Keratinocyte (primary cell): Measurements from ENCODE around the gene ZNF689. TPM values are rescaled to one million over a fixed set of nuclear protein-coding genes. Genes with fewer than 3 reads are reported as not detected.
A peak's percentile ranks its signal among the peaks of the same experiment; 100 is the strongest.

Experiments
- DNase-seq: peaks from one replicate; pipeline ENCODE4 v3.0.0-alpha.2; 2011; ENCODE audit warnings: low read depth, missing footprints, low spot score
- FAIRE-seq: peaks from 2 replicates; lab custom pipeline; 2011; peaks lifted over from hg19 to GRCh38; lab: Jason Lieb, UNC
- H2AFZ ChIP-seq: 2 replicates; pipeline ENCODE4 v1.6.0; 2012; ENCODE audit warnings: low read length, control low read depth, inconsistent platforms; ENCODE audit not compliant: control insufficient read depth
- H3K27ac ChIP-seq: 2 replicates; pipeline ENCODE4 v1.5.1; 2011; ENCODE audit warnings: low read length; ENCODE audit not compliant: control insufficient read depth, insufficient read depth
- H3K27me3 ChIP-seq: 3 replicates; pipeline ENCODE4 v1.6.0; 2011; ENCODE audit warnings: low read length; ENCODE audit not compliant: control insufficient read depth, insufficient read depth; ENCODE audit errors: extremely low read depth
- H3K36me3 ChIP-seq, 2 experiments: 2 replicates in 1 of 2; 3 replicates in 1 of 2; pipeline ENCODE4 v1.5.1; 2011; ENCODE audit warnings: low read length in 2 of 2, mild to moderate bottlenecking in 1 of 2; ENCODE audit not compliant: control insufficient read depth in 2 of 2, insufficient read depth in 2 of 2; ENCODE audit errors: extremely low read depth in 1 of 2
- H3K4me1 ChIP-seq: 3 replicates; pipeline ENCODE4 v1.5.1; 2011; ENCODE audit warnings: low read length; ENCODE audit not compliant: control insufficient read depth, insufficient read depth; ENCODE audit errors: extremely low read depth
- H3K4me2 ChIP-seq: 3 replicates; pipeline ENCODE4 v1.6.0; 2011; ENCODE audit warnings: low read depth, low read length; ENCODE audit not compliant: control insufficient read depth, insufficient read depth; ENCODE audit errors: extremely low read depth
- H3K4me3 ChIP-seq, 3 experiments: fragments of 200-600 bp in 1 of 3; sonication (generic) in 1 of 3; 2 replicates in 2 of 3; 3 replicates in 1 of 3; pipeline ENCODE4 v1.5.1; 2011 to 2016; ENCODE audit warnings: low read length in 3 of 3, mild to moderate bottlenecking in 3 of 3, control low read depth in 2 of 3, inconsistent platforms in 1 of 3, low read depth in 1 of 3, mixed read lengths in 1 of 3, mixed run types in 1 of 3, moderate library complexity in 1 of 3; ENCODE audit not compliant: control insufficient read depth in 2 of 3, insufficient read depth in 2 of 3; ENCODE audit errors: extremely low read depth in 1 of 3
- H3K79me2 ChIP-seq: 2 replicates; pipeline ENCODE4 v1.6.0; 2012; ENCODE audit warnings: low read length; ENCODE audit not compliant: control insufficient read depth, insufficient read depth
- H3K9ac ChIP-seq: 3 replicates; pipeline ENCODE4 v1.6.0; 2011; ENCODE audit warnings: low read length; ENCODE audit not compliant: control insufficient read depth, insufficient read depth; ENCODE audit errors: extremely low read depth
- H3K9me1 ChIP-seq: 3 replicates; pipeline ENCODE4 v1.6.0; 2011; ENCODE audit warnings: low read length; ENCODE audit not compliant: control insufficient read depth, insufficient read depth; ENCODE audit errors: extremely low read depth
- H3K9me3 ChIP-seq: 2 replicates; pipeline ENCODE4 v1.5.1; 2012; ENCODE audit warnings: low read depth, low read length; ENCODE audit not compliant: control insufficient read depth
- H4K20me1 ChIP-seq: 3 replicates; pipeline ENCODE4 v1.6.0; 2011; ENCODE audit warnings: low read length; ENCODE audit not compliant: control insufficient read depth, insufficient read depth; ENCODE audit errors: extremely low read depth
- CTCF ChIP-seq, 3 experiments: IDR thresholded peaks in 1 of 3; conservative IDR thresholded peaks in 1 of 3; optimal IDR thresholded peaks in 1 of 3; 2 replicates in 2 of 3; 3 replicates in 1 of 3; pipeline versions ENCODE3 to v1.5.1; 2011; ENCODE audit warnings: low read length in 3 of 3, mild to moderate bottlenecking in 3 of 3, moderate library complexity in 2 of 3, control low read depth in 1 of 3, inconsistent platforms in 1 of 3; ENCODE audit not compliant: insufficient read depth in 2 of 3; ENCODE audit errors: extremely low read depth in 1 of 3
- EZH2 ChIP-seq: IDR thresholded peaks from one replicate; pipeline ENCODE4 v1.6.1; 2012; ENCODE audit warnings: inconsistent platforms, mild to moderate bottlenecking, low read length, moderate library complexity
- dilution Hi-C: fragments of 300-500 bp; cut with MboI; formaldehyde crosslinking; loops from one replicate; pipeline ENCODE4 v1.7.0; 2020; ENCODE audit warnings: low sequenced_read_pairs; ENCODE audit not compliant: extremely low pct_ligation_motif_present
- polyA plus RNA-seq, 5 experiments: library from polyadenylated mRNA; depleted of rRNA in 3 of 5; stranded (reverse) in 3 of 5; stranded (forward) in 1 of 5; unstranded in 1 of 5; fragments of >200 nt; gene quantifications; 1 replicate in 1 of 5; 2 replicates in 3 of 5; 3 replicates in 1 of 5; pipeline versions ENCODE4 v1.2.1 to v1.2.3, GENCODE V29; 2011 to 2012; ENCODE audit warnings: missing spikeins in 2 of 5, low read depth in 1 of 5, low replicate concordance in 1 of 5

Gene ZNF689
- polyA plus RNA-seq, 1 donor (not counting 4 experiments of a cell fraction or from before 2014, with no cell fraction given), result 3.3 TPM

DNA sequence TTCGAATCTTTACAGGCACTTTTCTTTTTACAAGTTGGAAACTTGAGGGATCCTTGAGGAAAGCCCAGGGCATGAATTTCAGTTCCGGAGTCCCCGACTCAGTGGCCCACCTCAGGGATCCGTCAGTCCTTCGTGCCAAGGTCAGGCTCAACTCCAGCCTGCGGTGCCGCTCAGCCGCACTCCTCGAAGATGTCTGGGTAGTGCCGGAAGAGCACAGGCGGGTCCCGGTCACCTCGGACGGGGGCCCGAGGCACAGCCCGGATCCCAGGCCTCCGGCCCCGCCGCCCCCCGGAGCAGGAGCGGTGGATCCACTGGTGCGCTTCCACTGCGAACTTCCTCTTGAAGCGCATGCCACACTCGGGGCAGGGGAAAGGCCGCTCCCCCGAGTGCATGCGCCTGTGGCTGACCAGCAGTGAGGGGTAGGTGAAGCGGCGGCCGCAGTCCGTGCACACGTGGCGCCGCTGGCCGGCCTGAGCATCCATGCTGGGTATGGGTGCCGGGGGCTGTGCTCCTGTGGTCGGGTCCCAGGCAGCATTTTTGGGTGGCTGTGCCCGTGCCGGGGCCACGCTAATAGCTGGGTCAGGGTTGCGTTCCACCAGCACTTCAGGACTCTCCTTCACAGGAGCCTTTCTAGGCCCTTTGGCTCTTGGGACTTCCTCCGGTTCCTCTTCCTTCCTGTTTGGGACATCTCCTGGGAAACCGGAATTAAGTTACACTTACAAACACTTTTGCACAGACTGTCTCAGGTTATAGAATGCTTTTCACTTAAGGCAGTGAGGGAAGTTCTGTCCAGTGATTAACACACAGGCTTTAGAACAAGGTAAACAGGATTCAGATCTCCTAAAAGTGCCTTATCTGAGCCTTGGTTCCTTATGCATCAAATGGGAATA, 40.2 kb downstream of the ZNF689 start:
- TF ChIP-seq EZH2 (no peak), CTCF (optimal IDR thresholded peaks at IDR 0.05 in 1 of 3, IDR thresholded peaks at IDR 0.05 in 1 of 3, conservative IDR thresholded peaks at IDR 0.05 in 1 of 3; ENCODE audit: extremely low read depth in 1 of 3, insufficient read depth in 2 of 3, low read length in 3 of 3) (no peak)
- Histone ChIP-seq H3K79me2 (no peaks in the 10 kb centered on the region), H3K9me1 (no peaks in the 10 kb centered on the region), H3K36me3 (no peaks in the 10 kb centered on the region), H3K4me1 (peaks cover 24% of the 10 kb centered on the region), H4K20me1 (no peaks in the 10 kb centered on the region), H3K4me2 (peak overlapping the region; percentile 8), H3K27me3 (no peaks in the 10 kb centered on the region), H3K9me3 (no peaks in the 10 kb centered on the region), H3K4me3 (no peak overlapping the region), H2AFZ (no peak overlapping the region), H3K9ac (no peak overlapping the region), H3K27ac (no peak overlapping the region)
- no peak for DNase-seq
- FAIRE-seq, result no peak
- dilution Hi-C loops, result no loop called here

DNA sequence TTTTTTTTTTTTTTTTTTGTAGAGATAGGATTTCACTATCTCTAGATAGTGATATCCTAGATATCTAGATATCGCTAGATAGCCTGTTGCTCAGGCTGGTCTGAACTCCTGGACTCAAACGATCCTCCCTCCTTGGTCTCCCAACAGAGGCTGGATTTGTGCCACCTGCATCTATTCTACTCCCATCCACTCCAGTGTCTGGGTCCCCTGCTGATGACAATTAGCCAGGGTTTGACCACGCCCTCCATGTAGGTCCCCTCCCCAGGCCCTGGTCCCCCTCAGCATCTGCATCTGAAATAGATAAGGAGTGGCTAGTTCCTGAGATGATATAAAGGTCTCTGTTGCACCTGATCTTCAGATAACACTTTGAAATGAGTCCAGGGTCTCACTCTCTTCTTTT, 40.9 kb downstream of the ZNF689 start:
- Histone ChIP-seq H3K79me2 (no peaks in the 10 kb centered on the region), H3K9me1 (no peaks in the 10 kb centered on the region), H3K4me3 (no peak overlapping the region), H3K27ac (no peak overlapping the region), H3K4me1 (peaks cover 24% of the 10 kb centered on the region), H3K27me3 (no peaks in the 10 kb centered on the region), H2AFZ (no peak overlapping the region), H3K4me2 (no peak overlapping the region), H3K9me3 (no peaks in the 10 kb centered on the region), H3K9ac (no peak overlapping the region), H3K36me3 (no peaks in the 10 kb centered on the region), H4K20me1 (no peaks in the 10 kb centered on the region)
- no peak for TF ChIP-seq EZH2
- no peak for TF ChIP-seq CTCF (optimal IDR thresholded peaks at IDR 0.05 in 1 of 3, IDR thresholded peaks at IDR 0.05 in 1 of 3, conservative IDR thresholded peaks at IDR 0.05 in 1 of 3; ENCODE audit: extremely low read depth in 1 of 3, insufficient read depth in 2 of 3, low read length in 3 of 3)
- FAIRE-seq (no peak), DNase-seq (no peak)
- dilution Hi-C loops, result no loop called here
